ENCODE measurements around the gene FOXA1. TPM values are rescaled to one million over a fixed set of nuclear protein-coding genes. Genes with fewer than 3 reads are reported as not detected.

Gene FOXA1
- total and polyA plus RNA-seq, 9 of the 15 experiments (the other 6 are each of a cell fraction or from before 2014, with no cell fraction given) = 0.20 to 3.0 (median 1.3) TPM

DNA sequence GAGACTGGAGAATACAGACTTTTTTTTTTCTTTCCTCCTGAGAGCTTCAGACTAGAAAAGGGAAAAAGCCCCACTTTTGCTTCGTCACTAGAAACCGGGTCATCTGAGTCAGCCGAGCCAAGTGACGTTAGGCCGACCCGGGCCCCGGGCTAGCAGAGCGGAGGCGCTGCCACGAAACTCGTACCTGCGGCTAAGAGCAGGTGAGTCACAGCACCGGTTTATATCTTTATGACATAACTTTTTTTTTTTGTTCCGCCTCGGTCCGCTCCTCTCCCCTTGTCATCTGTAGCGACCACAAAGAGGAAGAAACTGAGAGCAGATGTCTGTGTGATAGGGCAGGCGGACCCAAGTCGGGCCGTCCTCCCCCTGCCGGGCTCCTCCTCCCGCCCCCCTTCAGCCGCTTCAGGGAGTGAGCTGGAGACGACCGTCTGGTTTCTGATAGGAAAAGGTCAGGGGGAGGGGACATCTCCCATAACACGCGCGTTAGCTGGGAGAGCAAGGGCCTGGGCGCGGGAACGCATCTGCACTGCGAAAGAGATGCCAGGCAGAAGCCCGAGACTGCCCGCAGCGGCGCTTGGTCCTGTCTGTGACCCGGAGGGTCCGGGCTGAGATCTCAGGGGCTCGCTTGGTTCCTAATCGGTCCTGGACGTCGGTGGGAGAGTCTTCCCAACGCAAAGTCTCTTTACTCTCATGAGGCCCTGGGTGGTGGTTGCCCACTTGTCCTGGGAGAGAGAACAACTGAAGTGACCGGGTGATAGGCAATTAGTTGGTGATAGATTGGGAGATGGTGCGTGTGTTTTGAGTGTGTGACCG lies 966 bp upstream of the FOXA1 start (continued):
- TF ChIP-seq, protein P1, sequence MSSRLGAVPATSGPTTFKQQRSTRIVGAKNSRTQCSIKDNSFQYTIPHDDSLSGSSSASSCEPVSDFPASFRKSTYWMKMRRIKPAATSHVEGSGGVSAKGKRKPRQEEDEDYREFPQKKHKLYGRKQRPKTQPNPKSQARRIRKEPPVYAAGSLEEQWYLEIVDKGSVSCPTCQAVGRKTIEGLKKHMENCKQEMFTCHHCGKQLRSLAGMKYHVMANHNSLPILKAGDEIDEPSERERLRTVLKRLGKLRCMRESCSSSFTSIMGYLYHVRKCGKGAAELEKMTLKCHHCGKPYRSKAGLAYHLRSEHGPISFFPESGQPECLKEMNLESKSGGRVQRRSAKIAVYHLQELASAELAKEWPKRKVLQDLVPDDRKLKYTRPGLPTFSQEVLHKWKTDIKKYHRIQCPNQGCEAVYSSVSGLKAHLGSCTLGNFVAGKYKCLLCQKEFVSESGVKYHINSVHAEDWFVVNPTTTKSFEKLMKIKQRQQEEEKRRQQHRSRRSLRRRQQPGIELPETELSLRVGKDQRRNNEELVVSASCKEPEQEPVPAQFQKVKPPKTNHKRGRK (tag; IDR thresholded peaks at IDR 0.05) = no peak
- TF ChIP-seq ZNF263 (CRISPR knock-in tag; IDR thresholded peaks at IDR 0.05; ENCODE audit: borderline replicate concordance) = peak; percentile 91
- no peak for TF ChIP-seq BRF1 (IDR thresholded peaks at IDR 0.05; ENCODE audit: borderline replicate concordance, extremely low read depth, insufficient read length)
- TF ChIP-seq ZBTB8A (IDR thresholded peaks at IDR 0.05; ENCODE audit: partially characterized antibody) = no peak
- TF ChIP-seq, protein P2, sequence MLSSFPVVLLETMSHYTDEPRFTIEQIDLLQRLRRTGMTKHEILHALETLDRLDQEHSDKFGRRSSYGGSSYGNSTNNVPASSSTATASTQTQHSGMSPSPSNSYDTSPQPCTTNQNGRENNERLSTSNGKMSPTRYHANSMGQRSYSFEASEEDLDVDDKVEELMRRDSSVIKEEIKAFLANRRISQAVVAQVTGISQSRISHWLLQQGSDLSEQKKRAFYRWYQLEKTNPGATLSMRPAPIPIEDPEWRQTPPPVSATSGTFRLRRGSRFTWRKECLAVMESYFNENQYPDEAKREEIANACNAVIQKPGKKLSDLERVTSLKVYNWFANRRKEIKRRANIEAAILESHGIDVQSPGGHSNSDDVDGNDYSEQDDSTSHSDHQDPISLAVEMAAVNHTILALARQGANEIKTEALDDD (IDR thresholded peaks at IDR 0.05) = no peak
- TF ChIP-seq MYC (IDR thresholded peaks at IDR 0.05; ENCODE audit: low read depth, low read length) = 0 out of 2 replicates have a peak, but pooled peaks have one; percentile 20
- no peak for TF ChIP-seq MYC (CRISPR knock-in tag; IDR thresholded peaks at IDR 0.05; ENCODE audit: borderline replicate concordance, low read depth)
- no peak for TF ChIP-seq ZNF589 (CRISPR knock-in tag; IDR thresholded peaks at IDR 0.05; ENCODE audit: low read depth)
- no peak for TF ChIP-seq ZNF445 (CRISPR knock-in tag; IDR thresholded peaks at IDR 0.05; ENCODE audit: low read depth)
- TF ChIP-seq GTF2E2 (tag; IDR thresholded peaks at IDR 0.05) = no peak
- TF ChIP-seq, protein P3, sequence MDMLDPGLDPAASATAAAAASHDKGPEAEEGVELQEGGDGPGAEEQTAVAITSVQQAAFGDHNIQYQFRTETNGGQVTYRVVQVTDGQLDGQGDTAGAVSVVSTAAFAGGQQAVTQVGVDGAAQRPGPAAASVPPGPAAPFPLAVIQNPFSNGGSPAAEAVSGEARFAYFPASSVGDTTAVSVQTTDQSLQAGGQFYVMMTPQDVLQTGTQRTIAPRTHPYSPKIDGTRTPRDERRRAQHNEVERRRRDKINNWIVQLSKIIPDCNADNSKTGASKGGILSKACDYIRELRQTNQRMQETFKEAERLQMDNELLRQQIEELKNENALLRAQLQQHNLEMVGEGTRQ (CRISPR knock-in tag; IDR thresholded peaks at IDR 0.05) = no peak
- no peak for TF ChIP-seq RAD21 (CRISPR knock-in tag; conservative IDR thresholded peaks at IDR 0.05 in 1 of 2, IDR thresholded peaks at IDR 0.05 in 1 of 2)
- TF ChIP-seq ZFP36 (IDR thresholded peaks at IDR 0.05; ENCODE audit: low read depth, low read length, partially characterized antibody) = no peak
- TF ChIP-seq BDP1 (IDR thresholded peaks at IDR 0.05; ENCODE audit: insufficient read depth, insufficient read length) = no peak
- TF ChIP-seq, protein P4, sequence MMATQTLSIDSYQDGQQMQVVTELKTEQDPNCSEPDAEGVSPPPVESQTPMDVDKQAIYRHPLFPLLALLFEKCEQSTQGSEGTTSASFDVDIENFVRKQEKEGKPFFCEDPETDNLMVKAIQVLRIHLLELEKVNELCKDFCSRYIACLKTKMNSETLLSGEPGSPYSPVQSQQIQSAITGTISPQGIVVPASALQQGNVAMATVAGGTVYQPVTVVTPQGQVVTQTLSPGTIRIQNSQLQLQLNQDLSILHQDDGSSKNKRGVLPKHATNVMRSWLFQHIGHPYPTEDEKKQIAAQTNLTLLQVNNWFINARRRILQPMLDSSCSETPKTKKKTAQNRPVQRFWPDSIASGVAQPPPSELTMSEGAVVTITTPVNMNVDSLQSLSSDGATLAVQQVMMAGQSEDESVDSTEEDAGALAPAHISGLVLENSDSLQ (IDR thresholded peaks at IDR 0.05) = peak; percentile 10; the same call in 1 of the 2 replicates
- TF ChIP-seq CXXC5 (CRISPR knock-in tag; IDR thresholded peaks at IDR 0.05) = peak; percentile 46
- no peak for TF ChIP-seq NFIX (CRISPR knock-in tag; IDR thresholded peaks at IDR 0.05; ENCODE audit: low read depth)
- no peak for TF ChIP-seq LCOR (CRISPR knock-in tag; IDR thresholded peaks at IDR 0.05)
- TF ChIP-seq ZNF384 (IDR thresholded peaks at IDR 0.05; ENCODE audit: low read depth, low read length) = peak; percentile 39; the same call in 1 of the 2 replicates
- TF ChIP-seq, protein P5, sequence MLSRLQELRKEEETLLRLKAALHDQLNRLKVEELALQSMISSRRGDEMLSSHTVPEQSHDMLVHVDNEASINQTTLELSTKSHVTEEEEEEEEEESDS (CRISPR knock-in tag; IDR thresholded peaks at IDR 0.05) = no peak
- TF ChIP-seq ZNF24 (IDR thresholded peaks at IDR 0.05) = no peak
